ES-I3 (cell line): Measurements from ENCODE around the gene CCDC88C.
"Not testable (repeated sequence)": the region's sequence is repeated elsewhere in the genome, so short reads cannot be mapped to it uniquely, and the experiment has no call there.

Experiments
- H3K36me3 ChIP-seq: 2 replicates; pipeline ENCODE4 v1.6.1; 2013; ENCODE audit warnings: mild to moderate bottlenecking, low read length, control low read depth, moderate library complexity; ENCODE audit not compliant: insufficient read depth
- H3K4me1 ChIP-seq: 2 replicates; pipeline ENCODE4 v1.6.1; 2013; ENCODE audit warnings: mild to moderate bottlenecking, control low read depth, low read length; ENCODE audit not compliant: insufficient read depth
- H3K9ac ChIP-seq: 2 replicates; pipeline ENCODE4 v1.6.1; 2013; ENCODE audit warnings: low read depth, mild to moderate bottlenecking, low read length, moderate library complexity
- H3K9me3 ChIP-seq: 2 replicates; pipeline ENCODE4 v1.6.1; 2013; ENCODE audit warnings: mild to moderate bottlenecking, low read length, moderate library complexity; ENCODE audit not compliant: control insufficient read depth, insufficient read depth

Gene CCDC88C

GRCh38 chr14:91273273-91273884 lies 144.2 kb downstream of the CCDC88C start:
- no peaks in the 10 kb centered on the region for H3K9me3 ChIP-seq
- peaks cover 4% of the 10 kb centered on the region; the same call in 1 of the 2 replicates for H3K36me3 ChIP-seq
- H3K9ac ChIP-seq = no peak overlapping the region
- H3K4me1 ChIP-seq = no peaks in the 10 kb centered on the region

- H3K36me3 ChIP-seq = peaks cover 4% of the 10 kb centered on the region; the same call in 1 of the 2 replicates
- no peak overlapping the region for H3K9ac ChIP-seq
Measured at GRCh38 chr14:91272341-91273272, 145.0 kb downstream of the CCDC88C start.

GRCh38 chr14:91271639-91272038 lies 146.0 kb downstream of the CCDC88C start:
- no peaks in the 10 kb centered on the region for H3K36me3 ChIP-seq
- no peak overlapping the region for H3K9ac ChIP-seq
- no peaks in the 10 kb centered on the region for H3K4me1 ChIP-seq
- no peaks in the 10 kb centered on the region for H3K9me3 ChIP-seq

More at GRCh38 chr14:91272341-91273272, 145.0 kb downstream of the CCDC88C start:
- Histone ChIP-seq H3K4me1 (no peaks in the 10 kb centered on the region), H3K9me3 (no peaks in the 10 kb centered on the region)

GRCh38 chr14:91270619-91271018 lies 147.0 kb downstream of the CCDC88C start:
- no peaks in the 10 kb centered on the region for H3K4me1 ChIP-seq
- H3K9me3 ChIP-seq = no peaks in the 10 kb centered on the region
- H3K36me3 ChIP-seq = no peaks in the 10 kb centered on the region
- H3K9ac ChIP-seq = no peak overlapping the region

- no peak overlapping the region for H3K9ac ChIP-seq
- no peaks in the 10 kb centered on the region for H3K4me1 ChIP-seq
- H3K9me3 ChIP-seq = no peaks in the 10 kb centered on the region
- H3K36me3 ChIP-seq = no peaks in the 10 kb centered on the region
Measured at GRCh38 chr14:91270188-91270587, 147.4 kb downstream of the CCDC88C start.

- Histone ChIP-seq H3K9me3 (no peaks in the 10 kb centered on the region), H3K9ac (no peak overlapping the region), H3K36me3 (no peaks in the 10 kb centered on the region), H3K4me1 (no peaks in the 10 kb centered on the region)
Measured at GRCh38 chr14:91269076-91269991, 148.3 kb downstream of the CCDC88C start.

- no peak overlapping the region for H3K9ac ChIP-seq
Measured at GRCh38 chr14:91267965-91268437, 149.6 kb downstream of the CCDC88C start.

GRCh38 chr14:91266276-91266675 lies 151.3 kb downstream of the CCDC88C start:
- not testable (repeated sequence) for H3K36me3 ChIP-seq, H3K4me1 ChIP-seq, H3K9me3 ChIP-seq, H3K9ac ChIP-seq

More at GRCh38 chr14:91267965-91268437, 149.6 kb downstream of the CCDC88C start:
- no peaks in the 10 kb centered on the region for H3K36me3 ChIP-seq
- no peaks in the 10 kb centered on the region for H3K9me3 ChIP-seq
- H3K4me1 ChIP-seq = no peaks in the 10 kb centered on the region

- no peaks in the 10 kb centered on the region for H3K4me1 ChIP-seq
- H3K9ac ChIP-seq = no peak overlapping the region
- no peaks in the 10 kb centered on the region for H3K9me3 ChIP-seq
- H3K36me3 ChIP-seq = no peaks in the 10 kb centered on the region
Measured at GRCh38 chr14:91265404-91265803, 152.2 kb downstream of the CCDC88C start.

GRCh38 chr14:91264151-91265150 lies 153.2 kb downstream of the CCDC88C start:
- peak overlapping the region; percentile 59 for H3K9ac ChIP-seq
- H3K4me1 ChIP-seq = no peaks in the 10 kb centered on the region

GRCh38 chr14:91263329-91263728 lies 154.3 kb downstream of the CCDC88C start:
- Histone ChIP-seq H3K4me1 (no peaks in the 10 kb centered on the region), H3K9me3 (no peaks in the 10 kb centered on the region), H3K36me3 (no peaks in the 10 kb centered on the region), H3K9ac (no peak overlapping the region)

More at GRCh38 chr14:91264151-91265150, 153.2 kb downstream of the CCDC88C start:
- Histone ChIP-seq H3K36me3 (no peaks in the 10 kb centered on the region), H3K9me3 (no peaks in the 10 kb centered on the region)

GRCh38 chr14:91261986-91262549 lies 155.6 kb downstream of the CCDC88C start:
- H3K36me3 ChIP-seq = no peaks in the 10 kb centered on the region
- H3K9me3 ChIP-seq = no peaks in the 10 kb centered on the region
- H3K4me1 ChIP-seq = peaks cover 8% of the 10 kb centered on the region
- no peak overlapping the region for H3K9ac ChIP-seq

GRCh38 chr14:91261115-91261514 lies 156.5 kb downstream of the CCDC88C start:
- H3K9ac ChIP-seq = no peak overlapping the region
- H3K36me3 ChIP-seq = no peaks in the 10 kb centered on the region
- peaks cover 8% of the 10 kb centered on the region for H3K4me1 ChIP-seq
- no peaks in the 10 kb centered on the region for H3K9me3 ChIP-seq
